AG10803 (cell line): ENCODE measurements around the gene TBC1D22A.
A peak's percentile ranks its signal among the peaks of the same experiment; 100 is the strongest.

Experiments
- DNase-seq: peaks from one replicate; pipeline ENCODE4 v3.0.0; 2010; ENCODE audit warnings: low read depth
- H3K4me3 ChIP-seq: 2 replicates; pipeline ENCODE4 v1.5.1; 2011; ENCODE audit warnings: mild to moderate bottlenecking, low read length, control low read depth
- CTCF ChIP-seq: conservative IDR thresholded peaks from 2 replicates; pipeline ENCODE4 v1.5.1; 2011; ENCODE audit warnings: mild to moderate bottlenecking, low read length, control low read depth, inconsistent platforms

Gene TBC1D22A

GRCh38 chr22:46963672-46964545 lies 201.5 kb downstream of the TBC1D22A start:
- H3K4me3 ChIP-seq: no peak overlapping the region
- no peak for DNase-seq
- TF ChIP-seq CTCF: no peak

DNA sequence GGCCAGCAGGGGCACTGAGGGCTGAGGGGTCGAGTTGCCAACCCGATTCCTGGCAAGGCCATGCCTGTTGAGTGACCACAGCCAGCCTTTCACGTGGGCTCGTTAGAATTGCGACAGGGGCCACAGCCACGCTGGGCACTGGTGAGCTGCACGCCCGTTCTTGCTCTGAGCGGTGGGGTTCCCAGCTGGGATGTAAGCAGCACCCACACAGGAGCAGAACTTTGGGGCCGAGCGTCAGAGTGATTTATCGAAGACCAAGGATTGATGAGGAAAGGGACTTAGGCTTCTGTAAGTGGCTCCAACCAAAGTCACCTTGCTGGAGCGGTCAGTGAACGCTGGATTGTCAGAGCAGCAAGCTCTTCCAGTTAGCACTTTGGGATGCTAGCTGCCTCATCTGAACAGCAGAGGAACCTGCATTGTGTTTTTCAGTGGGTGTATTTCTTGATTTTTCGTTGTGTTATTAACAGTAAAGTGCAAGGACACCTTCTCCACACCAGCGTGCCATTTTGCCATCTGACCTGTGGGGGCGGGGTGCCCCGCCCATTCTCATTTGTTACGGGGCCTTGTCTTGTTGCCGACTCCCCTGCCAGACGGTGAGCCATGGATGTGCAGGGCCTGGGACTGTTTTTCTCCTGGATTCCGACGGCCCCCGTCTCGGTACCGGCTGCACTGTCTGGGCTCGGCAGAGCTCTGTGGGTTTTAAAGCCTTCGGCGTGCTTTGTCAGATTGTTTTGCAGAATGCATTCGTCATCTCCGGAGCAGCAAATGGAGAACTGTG lies 202.5 kb downstream of the TBC1D22A start:
- TF ChIP-seq CTCF: no peak
- DNase-seq: no peak
- no peak overlapping the region for H3K4me3 ChIP-seq

GRCh38 chr22:46965555-46966494 lies 203.4 kb downstream of the TBC1D22A start:
- H3K4me3 ChIP-seq: no peak overlapping the region
- TF ChIP-seq CTCF: no peak
- no peak for DNase-seq

DNA sequence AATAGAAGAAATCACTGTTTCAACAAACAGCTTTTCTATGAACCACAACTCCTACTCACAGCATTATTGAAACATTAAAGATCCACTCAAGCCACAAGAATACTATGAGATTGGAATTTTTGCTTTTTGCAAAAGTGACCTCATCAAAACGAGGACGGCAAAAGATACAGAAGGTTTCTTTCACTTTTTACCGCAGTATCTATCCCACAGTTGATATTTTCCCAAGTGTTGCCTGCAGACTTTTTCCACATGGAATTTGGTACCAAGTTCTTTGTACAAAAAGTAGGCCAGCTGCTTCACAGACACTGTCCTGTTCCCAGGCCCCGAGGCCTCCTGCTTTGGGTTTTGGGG lies 204.0 kb downstream of the TBC1D22A start:
- TF ChIP-seq CTCF: no peak
- peak; percentile 32 for DNase-seq
- H3K4me3 ChIP-seq: no peak overlapping the region

DNA sequence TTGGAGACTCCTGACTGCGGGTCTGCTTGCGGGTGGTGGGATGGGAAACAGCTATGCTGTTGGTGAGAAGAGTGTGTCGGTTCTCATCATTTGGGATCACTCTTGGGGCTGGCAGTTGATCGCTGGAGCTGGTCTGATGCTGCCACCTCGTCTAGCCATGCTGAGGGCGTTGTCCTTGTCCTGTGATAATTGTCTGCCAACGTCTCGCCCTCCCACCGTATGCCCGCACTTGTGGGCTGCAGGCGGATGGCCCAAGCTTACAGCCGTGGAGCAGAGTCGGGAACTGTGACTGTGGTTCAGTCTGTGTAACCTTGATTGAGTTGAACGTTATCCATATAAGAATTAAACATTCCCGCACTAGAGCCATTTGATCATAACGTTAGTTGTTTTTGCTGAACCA lies 204.4 kb downstream of the TBC1D22A start:
- H3K4me3 ChIP-seq: no peak overlapping the region
- no peak for TF ChIP-seq CTCF
- no peak for DNase-seq

DNA sequence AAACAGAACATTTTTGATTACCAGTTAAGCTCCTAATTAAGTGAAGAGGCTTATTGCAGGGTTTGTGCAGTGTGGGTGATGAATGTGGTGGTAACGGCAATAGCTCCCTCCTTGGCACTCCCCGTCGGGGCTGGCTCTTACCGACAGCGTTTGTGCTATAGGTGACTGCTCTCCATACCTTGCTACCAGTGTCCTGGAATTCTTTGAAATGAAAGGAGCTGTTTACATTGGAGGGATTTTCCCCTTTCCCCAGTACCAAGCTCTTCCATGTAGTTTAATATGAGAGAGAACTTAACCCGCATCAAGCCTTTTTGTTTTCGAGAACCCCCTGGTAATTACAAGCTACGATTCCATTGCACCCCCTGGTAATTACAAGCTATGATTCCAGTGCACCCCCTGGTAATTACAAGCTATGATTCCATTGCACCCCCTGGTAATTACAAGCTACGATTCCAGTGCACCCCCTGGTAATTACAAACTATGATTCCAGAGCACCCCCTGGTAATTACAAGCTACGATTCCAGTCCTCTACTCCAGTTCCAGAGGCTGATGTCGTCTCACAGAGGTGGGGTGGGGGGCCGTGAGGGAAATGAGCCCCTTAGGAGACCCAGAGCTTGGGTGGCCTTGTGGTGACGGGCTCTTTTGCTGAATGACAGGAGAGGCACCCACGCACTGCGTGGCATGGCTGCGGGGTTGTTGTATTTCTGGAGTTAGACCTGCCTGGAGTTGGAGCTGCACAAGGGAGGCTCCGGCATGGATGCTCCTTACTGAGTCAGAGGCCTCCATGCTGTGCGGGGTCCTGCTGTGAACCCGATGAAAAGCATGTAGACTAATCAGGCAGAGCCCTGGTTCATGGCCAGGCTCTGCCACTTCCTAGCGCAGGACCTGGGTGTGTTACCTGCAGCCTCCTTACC lies 205.3 kb downstream of the TBC1D22A start:
- no peak overlapping the region for H3K4me3 ChIP-seq
- TF ChIP-seq CTCF: no peak
- no peak for DNase-seq
